HG03342 (cell line): ENCODE measurements around the gene GPR25.
A peak's percentile ranks its signal among the peaks of the same experiment; 100 is the strongest.

Experiments used
- ATAC-seq: cut with Tn5 transposase; IDR thresholded peaks from one replicate; pipeline ENCODE4 v1.9.1; 2021; ENCODE audit warnings: mild to moderate bottlenecking, moderate library complexity; ENCODE audit not compliant: unreplicated experiment

GPR25 gene

DNA sequence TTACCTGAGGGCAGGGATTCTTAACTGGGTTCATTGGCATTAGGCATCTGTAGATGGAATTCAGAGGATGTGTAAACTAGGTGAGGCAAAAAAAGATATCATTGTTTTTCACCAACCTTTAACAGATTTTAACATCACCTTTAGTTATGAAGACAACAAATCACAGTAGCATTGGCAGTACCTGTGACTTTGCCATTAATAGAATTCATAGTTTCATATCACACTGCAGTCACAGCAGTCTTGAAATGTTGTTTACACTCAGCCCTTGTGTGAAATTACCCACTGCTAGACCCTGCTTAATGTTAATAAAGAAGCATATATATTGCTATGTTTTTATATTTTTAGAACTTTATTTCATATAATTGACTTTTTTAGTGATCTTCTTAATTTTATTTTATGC is 20.2 kb downstream of the GPR25 start:
- ATAC-seq: no peak

DNA sequence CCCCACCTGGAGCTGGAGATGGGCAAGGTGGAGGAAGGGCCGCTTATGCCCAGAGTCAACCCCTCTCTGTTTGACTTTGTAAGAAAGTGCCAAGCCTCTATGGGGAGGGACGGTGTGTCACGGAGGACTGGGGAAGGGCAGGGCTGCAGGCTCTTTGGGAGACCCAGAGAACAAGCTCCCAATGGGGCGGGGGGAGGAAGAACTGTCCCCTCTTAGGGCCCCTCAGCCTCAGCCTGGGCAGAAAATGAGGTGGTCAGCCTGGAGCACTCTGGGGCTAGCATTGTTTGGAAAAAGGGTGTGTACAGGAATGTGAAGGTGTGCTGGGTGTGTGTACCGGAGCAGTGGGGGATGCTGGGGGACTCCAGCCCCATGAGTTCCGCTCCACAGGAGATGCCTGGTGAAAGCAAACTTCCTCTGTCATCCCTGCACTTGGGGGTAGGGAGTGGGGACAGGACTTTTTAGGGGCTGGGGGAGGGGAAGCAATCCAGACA is 20.7 kb downstream of the GPR25 start:
- ATAC-seq: no peak

DNA sequence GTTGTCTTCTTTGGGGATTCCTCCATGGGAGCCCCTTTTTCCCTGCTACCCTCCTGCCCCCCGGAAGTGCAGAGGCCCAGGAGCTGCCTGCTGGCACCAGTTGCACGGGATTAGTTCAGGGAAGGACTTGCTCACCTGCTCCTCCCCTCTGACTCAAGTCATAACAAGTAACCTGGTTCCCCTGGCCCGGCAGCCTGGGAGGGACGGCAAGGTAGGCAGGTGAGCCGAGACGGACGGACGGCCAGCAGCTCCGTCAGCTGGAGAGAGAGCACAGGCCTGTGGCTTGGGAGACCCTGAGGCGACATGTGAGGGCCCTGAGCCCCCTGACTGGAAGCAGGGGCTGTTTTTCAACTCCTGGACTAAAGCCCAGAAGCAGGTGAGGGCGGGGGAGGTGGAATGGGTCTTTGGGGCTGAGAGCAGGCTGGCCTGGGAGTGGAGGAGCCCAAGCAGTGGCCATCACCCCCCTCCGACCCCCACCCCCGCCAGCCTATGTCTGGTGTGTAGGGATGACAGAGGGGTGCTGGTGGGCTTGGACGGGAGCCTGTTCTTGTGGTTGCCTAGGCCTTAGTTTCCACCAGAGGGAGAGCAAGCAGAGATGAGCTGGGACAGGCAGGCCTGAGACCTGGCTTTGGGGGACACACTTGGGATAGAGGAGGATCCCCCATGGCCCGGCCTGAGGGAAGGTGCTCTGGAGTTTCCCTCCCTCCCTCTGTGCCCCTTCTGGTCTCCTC is 22.1 kb downstream of the GPR25 start, which contains the start of gene INAVA:
Gene INAVA, plus strand, starts transcription at position 189 of the 731 bp plus-strand sequence. CDS start 3,501 bp downstream, outside the sequence.
- ATAC-seq: no peak

DNA sequence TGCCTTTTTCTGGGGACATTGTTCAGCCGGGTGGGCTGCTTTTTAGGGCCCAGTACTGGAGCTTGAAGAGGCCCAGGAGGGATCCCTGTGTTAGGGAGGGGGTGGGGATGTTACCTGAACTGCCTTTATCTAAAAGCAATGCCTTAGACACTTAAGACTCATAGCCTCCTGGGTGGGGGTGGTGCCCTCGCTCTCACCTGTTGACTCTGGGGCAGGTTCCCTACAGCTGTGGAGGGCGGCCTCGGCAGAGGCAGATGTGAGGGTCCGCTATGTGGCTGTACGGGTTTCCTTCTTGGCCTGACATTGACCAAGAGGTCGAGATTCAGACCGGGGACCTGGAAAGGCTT is 22.6 kb downstream of the GPR25 start:
- ATAC-seq: no peak

DNA sequence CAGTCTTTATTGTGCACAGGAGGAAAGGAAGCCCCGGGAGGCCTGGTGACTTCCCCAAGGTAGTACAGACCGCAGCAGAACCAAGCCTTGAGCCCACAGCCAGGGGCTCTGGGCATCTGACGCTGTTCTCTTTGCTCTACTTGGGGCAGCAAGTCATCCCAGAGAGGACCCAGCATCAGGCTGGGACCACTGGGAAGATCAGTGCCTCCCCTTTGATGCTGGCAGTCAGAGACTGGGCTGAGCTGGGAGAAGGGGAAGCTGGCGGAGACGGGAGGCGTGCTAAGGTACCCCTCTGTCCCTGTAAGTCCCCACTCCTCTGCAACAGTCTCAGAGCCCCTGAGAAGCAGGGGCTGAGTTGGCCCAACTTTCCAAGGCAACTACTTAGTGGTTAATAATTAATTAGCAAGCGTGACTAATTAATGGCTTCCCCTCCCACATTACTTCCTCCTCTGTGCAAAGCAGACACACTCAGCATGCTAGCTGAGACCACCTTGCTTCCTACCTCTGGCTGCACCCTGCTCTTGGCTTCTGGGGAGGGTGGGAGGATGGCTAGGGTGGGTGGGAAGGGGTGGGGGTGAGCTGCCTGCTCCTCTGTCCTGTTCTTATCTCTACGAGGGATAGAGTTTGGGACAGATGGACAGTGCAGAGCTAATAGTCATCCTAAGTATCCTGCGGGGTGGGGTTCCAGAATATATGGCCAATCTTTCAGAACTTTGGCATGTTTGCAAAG is 23.2 kb downstream of the GPR25 start:
- peak; percentile 54 for ATAC-seq

DNA sequence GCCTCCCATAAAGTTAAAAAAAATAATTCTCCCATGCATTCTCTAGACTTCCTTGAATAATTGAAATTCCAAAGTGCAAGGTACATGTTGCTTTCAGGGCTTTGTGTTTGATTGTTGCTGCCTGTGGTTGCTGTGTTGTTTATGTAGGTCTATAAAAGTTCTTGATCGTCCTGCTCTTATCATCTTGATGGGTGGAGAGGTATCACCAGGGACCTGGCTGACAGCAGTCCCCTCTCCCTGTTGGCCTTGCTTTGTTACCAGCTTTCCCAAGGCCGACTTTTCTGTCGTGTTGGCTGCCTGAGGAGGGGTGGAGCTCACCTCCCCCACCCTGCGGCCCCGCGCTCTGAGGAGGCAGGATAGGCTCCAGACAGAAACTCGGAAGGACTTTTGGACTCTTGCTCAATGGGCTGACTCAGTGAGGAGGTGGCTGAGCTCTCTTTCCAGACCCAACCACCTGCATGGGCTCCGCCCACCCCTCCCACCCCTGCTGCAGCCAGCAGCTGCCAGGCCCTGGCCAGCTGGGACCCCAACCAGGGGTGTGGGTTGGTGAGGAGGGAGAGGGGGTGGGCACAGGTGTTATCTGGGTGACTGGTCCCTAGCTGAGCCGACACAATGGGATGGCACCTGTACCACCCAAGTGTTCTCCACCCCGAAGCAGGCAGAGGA is 23.9 kb downstream of the GPR25 start:
- no peak for ATAC-seq

DNA sequence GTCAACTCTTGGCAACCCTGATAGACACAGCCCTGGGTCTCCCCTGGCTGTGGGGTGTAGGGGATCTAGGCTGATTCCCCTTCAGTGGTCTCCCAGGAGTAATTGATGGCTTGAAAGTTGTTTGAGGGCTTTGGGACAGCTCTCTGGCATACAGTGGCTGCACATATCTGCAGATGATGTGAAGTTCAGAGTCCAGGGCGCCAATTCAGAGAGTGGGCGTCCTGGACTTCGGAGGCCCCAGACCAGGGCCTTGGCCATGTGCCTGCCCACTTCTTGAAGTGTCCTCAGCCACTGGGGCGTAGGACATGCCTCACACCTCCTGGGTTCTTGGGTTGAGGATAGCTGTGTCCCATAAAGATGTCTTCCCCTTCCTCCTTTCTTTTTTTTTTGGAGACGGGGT is 24.5 kb downstream of the GPR25 start:
- no peak for ATAC-seq

DNA sequence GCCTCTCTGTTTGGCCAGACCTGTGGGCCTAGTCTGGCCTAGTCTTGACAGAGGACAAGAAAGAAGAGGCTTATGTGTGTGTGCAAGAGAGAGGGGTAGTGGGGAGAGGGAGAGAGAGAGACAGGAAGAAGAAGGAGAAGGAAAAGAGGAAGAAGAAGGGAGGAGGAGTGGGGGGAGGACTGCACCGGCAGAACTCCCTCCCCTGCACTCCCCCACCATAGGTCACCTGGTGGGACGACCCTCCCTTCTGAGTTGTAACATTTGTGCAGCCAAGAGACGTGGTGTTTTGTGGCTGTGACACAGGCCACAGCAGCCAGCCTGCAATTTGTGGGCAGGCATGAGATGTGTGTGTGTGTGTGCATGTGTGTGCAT is 26.2 kb downstream of the GPR25 start:
- no peak for ATAC-seq

DNA sequence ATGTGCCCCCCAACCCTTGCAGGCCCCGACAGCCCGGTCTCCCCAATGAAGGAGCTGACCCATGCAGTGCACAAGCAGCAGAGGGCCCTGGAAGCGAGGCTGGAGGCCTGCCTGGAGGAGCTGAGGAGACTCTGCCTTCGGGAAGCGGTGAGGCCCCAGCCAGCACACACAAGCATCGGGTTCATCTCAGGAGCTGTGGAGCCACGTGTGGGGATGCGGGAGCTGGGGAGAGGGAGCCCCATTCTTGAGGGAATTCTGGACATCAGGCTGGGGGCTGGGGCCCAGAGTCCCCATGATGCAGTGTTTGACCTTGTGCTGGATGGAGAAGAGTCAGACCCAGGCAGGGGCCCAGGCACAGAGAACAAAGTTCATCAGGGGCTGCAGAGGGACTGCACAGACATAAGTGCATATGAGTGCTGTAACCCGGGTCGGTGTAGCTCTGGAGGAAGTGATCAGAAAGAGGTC is 26.7 kb downstream of the GPR25 start:
- no peak for ATAC-seq

DNA sequence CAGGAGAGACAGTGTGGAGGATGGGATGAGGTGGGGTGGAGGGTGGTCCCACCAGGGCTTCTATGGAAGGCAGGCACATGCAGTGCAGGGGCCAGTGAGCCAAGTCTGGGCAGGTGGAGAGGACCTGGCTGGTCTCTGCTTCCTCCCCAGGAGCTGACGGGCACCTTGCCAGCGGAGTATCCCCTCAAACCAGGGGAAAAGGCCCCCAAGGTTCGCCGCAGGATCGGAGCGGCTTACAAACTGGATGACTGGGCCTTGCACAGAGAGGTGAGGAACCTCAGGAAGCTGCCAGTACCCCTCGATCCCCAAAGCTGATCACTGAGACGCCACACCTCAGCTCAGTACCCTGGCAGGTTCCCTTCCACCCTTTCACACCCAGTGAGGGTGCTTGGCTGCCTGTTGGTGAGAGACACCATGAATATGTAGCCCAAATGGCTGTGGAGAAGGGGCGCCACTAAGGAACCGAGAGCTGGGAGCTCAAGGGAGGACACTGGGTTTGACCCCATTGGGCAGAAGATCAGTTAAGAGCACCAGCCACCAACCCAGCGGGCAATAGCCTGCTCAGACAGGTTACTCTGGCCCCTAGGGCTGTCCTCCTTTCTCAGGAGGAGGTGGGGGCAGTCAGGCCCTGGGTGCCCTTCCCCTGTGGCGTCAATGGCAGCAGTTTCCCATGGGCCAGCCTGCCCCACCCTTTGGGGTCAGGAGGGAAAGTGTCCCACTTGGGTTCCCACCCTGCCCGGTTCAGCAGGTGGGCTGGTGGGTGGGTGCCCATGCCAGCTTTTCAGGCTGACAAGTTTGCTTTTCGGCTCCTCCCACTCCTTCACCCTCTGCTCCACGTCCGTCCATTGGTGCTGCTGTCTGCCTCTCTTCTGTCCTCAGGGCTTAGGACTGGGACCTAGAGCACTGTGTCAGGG is 27.4 kb downstream of the GPR25 start:
- no peak for ATAC-seq

DNA sequence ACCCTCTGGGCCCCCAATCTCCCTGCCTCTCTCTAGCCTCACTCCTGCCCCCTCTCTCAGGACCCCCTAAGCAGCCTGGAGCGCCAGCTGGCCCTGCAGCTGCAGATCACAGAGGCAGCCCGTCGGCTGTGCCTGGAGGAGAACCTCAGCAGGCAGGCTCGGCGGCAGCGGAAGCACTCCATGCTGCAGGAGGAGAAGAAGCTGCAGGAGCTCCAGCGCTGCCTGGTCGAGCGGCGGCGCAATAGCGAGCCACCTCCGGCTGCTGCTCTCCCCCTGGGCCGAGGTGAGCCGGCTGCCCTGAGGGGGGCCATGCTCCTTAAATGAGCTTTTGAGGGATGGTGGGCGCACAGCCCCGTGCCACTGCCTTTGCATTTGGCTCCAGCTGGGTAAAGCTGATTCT is 28.1 kb downstream of the GPR25 start:
- ATAC-seq: no peak

DNA sequence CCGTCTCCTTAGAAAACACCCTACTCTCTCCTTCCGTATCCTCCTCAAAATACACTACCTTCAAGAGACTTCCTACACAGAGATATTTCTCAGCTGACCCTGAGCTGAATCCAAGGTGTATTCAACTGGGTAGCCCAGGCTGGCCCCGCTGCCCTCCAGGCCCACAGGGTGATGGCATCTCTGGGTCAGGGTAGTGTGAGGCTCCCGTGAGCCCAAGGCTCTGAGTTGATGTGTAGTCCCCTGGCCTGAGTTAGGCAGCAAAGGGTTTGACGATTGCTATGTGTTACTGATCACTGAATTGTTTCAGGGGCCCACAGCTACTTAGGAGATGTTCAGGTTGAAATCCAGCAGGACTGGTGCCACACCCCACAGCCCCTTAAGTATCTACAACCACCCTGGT is 28.6 kb downstream of the GPR25 start:
- ATAC-seq: no peak

DNA sequence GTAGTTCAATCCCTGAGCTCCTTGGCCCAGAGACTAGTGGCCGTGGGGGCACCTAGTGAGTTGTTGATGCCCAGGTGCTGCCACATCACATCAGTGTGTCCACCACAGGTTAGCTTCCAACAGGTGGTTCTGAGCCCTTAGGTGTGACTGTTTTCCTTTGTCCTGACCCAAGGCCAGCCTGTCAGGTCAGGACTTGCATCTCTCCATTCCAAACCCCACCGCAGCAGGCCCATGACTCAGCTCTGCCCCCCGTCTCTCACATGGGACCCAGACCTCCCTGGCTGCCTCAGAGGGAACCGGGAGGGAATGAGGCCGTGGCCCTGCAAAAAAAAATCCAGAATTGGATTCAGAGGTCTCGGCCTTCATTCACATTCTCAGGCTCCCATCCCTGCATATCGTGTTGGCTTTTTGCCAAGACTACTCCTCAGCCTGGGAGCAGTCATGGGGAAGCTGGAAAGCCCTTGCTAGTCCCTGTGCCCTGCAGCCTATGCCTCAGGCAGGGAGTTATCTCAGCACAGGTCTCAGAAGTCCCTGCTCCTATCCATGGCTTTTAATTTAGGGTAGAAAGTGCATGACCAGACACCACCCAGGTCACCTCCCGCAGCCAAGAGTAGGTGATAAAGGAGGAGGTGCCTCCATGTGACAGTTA is 29.1 kb downstream of the GPR25 start:
- ATAC-seq: no peak

DNA sequence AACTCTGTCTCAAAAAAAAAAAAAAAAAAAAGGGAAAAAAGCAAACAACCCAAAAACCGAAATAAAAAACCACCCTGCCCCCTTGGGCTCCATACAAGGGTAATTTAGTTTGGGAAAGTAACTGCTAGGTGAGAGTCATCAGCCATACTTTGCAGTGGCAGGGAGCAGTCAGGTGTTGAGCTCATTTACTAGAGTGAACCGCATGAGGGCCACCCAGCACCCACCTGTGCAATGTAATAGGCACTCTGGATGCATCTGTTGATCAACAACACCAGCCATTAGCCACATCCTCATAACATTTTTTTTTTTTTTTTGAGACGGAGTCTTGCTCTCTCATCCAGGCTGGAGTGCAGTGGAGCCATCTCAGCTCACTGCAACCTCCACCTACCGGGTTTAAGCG is 31.0 kb downstream of the GPR25 start:
- no peak for ATAC-seq

DNA sequence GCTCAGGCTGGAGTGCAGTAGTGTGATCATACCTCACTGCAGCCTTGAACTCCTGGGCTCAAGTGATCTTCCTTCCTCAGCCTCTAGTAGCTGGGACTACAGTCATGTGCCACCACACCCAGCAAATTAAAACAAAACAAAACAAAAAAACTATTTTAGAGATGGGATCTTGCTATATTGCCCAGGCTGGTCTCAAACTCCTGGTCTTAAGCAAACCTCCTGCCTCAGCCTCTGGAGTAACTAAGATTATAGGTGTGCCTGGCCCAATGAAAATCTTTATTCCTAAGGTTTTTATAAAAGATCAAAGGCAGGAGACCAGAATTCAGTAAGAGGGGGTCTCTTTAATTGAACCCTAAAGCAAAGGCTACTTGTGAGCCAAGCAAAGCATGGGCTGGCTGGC is 32.0 kb downstream of the GPR25 start:
- no peak for ATAC-seq

DNA sequence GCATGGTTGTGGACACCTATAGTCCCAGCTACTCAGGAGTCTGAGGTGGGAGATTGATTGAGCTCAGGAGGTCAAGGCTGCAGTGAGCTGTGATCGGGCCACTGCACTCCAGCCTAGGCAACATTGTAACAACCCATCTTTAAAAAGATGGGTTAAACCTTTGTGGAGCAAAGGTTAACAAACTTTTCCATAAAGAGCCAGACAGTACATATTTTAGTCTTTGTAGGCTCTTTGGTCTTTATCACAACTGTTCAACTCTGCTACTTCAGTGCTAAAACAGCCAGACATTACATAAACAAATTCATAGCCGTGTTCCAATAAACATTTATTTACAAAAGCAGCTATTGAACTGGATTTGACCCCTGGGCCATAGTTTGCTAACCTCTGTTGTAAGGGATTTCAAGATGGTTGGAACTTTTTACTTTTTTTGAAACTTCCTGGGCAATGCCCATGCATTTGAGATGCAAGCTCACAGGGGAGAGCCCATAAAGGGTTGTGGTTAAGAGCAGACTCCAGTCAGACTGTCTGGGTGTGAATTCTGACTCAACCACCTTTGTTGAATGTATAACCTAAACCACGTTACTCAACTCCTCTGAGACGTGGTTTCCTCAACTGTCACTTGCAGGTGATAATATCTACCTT is 32.8 kb downstream of the GPR25 start:
- ATAC-seq: peak; percentile 32

DNA sequence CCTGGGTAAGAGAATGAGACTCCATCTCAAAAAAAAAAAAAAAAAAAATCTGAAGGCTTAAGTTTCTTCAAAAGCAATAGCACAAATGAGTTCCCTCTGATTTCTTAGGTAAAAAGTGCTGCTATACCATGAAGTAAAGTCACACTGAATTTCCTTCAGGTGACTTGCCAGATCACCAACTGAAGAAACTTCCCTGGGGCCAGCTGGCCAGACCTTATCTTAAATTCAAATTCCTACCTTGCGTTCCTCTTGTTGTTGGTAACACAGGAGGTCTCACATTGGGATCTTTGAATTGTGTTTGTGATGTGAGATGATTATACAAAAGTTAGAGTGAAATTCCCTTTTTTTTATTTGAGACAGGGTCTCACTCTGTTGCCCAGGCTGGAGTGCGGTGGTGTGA is 33.7 kb downstream of the GPR25 start:
- ATAC-seq: no peak

DNA sequence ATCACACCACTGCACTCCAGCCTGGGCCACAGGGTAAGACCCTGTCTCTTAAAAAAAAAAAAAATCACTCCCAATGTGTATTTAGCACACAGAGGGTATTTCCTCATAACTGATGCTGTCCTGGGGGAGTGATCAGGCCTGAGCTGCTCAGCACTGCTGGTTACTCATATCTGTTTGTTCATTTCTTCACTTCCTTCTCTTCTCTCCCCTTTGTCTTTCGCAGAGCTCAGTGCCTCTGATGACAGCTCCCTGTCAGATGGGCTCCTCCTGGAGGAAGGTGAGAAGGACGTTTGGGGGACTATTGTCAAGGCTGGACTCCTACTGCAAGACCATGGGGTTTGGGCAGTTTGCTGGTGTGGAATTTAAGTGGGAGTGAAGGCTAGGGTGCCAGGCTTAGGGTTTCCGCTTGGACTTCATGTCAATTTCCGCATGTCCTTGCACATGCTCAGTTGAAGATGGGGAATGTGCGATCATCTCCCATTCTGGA is 34.9 kb downstream of the GPR25 start:
- ATAC-seq: peak; percentile 77

DNA sequence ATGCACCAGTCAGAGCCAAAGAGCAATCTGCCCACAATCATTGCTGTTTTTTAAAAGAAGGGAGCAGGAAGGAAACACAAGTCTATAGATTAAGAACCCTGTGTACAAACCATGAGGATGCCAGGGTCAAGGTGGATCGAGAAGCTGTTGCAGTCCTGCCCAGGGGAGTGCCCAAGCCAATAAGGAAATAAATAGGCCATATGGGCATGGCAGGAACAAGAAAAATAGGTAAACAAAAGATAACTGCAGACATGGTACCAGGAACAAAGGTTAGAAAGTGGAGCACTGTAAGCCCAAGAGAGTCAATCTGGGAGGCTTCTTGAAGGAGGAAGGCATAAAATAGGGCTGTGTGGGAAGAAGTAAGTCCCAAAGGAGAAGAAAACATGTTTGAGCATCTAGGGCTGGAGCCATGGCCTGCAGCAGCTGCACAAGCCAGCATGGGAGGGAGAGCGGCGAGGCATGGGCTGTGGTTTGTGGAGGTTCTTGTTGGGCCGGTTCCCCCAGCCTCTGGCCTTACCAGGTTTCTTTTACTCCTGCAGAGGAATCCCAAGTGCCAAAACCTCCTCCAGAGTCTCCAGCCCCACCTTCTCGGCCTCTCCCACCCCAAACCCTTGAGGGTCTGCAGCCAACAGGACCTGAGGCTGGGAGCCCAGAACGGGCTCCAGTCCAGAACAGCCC is 35.5 kb downstream of the GPR25 start:
- ATAC-seq: no peak
